ENCODE measurements around the gene SERPIND1.
"Not testable (repeated sequence)": the region's sequence is repeated elsewhere in the genome, so short reads cannot be mapped to it uniquely, and the experiment has no call there.

SERPIND1 gene

DNA sequence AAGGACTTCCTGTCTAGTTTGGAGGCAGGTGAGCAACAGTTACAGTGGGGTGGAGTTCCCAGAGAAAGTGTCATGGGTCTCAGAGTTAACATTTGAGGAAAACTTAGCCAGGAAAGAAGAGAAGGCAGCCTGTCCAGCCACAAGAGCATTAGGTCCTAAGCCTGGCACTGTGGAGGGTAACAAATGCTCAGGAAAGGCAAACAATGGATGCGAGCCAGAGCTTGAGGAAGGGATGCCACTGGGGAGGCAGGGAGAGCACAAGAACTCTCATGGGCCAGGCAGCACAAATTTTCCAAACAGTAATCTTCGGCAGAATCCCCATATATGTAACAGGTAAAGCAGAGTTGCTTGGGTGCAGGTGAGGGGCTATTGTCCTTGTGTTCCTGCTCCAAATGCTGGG is 8.0 kb upstream of the SERPIND1 start:
- TF ChIP-seq, protein P1, sequence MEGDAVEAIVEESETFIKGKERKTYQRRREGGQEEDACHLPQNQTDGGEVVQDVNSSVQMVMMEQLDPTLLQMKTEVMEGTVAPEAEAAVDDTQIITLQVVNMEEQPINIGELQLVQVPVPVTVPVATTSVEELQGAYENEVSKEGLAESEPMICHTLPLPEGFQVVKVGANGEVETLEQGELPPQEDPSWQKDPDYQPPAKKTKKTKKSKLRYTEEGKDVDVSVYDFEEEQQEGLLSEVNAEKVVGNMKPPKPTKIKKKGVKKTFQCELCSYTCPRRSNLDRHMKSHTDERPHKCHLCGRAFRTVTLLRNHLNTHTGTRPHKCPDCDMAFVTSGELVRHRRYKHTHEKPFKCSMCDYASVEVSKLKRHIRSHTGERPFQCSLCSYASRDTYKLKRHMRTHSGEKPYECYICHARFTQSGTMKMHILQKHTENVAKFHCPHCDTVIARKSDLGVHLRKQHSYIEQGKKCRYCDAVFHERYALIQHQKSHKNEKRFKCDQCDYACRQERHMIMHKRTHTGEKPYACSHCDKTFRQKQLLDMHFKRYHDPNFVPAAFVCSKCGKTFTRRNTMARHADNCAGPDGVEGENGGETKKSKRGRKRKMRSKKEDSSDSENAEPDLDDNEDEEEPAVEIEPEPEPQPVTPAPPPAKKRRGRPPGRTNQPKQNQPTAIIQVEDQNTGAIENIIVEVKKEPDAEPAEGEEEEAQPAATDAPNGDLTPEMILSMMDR (IDR thresholded peaks at IDR 0.05; ENCODE audit: low read depth, low read length), result no peak
- H3K4me3 ChIP-seq (replicated peaks in 1 of 2; ENCODE audit: low read depth in 2 of 2, low read length in 2 of 2), result no peak overlapping the region
- no peak for DNase-seq (ENCODE audit: low read depth in 2 of 2)

DNA sequence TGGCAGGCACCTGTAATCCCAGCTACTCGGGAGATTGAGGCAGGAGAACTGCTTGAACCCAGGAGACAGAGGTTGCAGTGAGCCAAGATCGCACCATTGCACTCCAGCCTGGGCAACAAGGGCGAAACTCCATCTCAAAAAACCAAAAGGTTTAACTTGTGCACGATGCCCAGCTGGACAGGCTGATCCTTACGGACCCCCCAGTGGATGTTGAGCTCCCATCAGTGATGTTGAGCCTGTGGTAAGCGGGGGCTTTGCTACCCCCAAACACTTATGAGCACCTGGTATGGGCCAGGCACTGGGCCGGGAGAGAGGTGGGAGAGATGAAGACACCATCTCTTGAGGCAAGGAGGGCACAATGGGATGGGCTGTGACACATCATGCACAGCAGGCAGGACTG is 7.4 kb upstream of the SERPIND1 start:
- TF ChIP-seq, protein P1 (IDR thresholded peaks at IDR 0.05; ENCODE audit: low read depth, low read length), result no peak
- no peak for DNase-seq (ENCODE audit: low read depth in 2 of 2)
- H3K4me3 ChIP-seq (replicated peaks in 1 of 2; ENCODE audit: low read depth in 2 of 2, low read length in 2 of 2), result no peak overlapping the region

DNA sequence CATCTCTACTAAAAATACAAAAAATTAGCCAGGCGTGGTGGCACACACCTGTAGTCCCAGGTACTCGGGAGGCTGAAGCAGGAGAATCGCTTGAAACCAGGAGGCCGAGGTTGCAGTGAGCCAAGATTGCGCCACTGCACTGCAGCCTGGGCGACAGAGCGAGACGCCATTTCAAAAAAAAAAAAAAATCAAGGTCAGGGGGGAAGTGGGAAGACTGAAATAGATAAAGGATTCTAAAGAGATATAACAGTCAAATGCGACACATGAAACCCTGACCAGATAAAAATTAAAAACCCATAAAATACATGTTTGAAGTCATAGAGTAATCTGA is 4.5 kb upstream of the SERPIND1 start:
- not testable (repeated sequence) for DNase-seq (ENCODE audit: low read depth in 2 of 2); H3K4me3 ChIP-seq (replicated peaks in 1 of 2; ENCODE audit: low read depth in 2 of 2, low read length in 2 of 2)

DNA sequence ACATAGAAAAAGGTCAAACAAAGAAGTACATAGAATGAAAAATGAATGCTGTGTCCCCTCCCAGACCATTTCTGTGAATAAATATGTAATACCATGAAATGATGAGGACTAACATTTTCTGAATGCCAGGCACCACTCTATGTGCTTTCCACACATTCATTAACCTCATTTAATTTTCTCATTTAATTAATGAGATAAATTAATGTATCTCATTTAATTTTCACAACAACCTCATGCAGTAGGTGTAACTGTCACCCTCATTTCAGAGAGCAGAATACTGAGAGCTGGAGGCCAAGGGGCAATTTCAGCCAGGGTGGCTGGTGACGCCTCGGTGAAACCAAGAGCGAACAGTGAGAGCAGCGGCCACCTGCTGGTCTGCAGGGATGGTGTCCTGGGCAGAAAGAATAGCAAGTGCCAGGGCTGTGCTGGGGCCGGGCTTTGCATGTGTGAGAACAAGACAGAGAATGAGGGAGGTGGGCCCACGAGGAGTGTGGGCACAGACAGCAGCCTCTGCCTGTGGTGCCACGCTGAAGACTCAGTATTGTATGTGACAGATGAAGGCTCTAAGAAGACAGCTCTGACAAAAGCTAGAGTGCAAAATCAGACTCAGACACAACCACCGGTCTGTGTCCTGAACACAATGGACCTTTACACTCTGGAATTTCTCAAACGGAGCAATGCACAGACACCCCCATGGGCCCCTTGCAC is 1.8 kb upstream of the SERPIND1 start:
- no peak for DNase-seq (ENCODE audit: low read depth in 2 of 2)
- TF ChIP-seq, protein P1 (IDR thresholded peaks at IDR 0.05; ENCODE audit: low read depth, low read length), result peak; percentile 13
- no peak overlapping the region for H3K4me3 ChIP-seq (replicated peaks in 1 of 2; ENCODE audit: low read depth in 2 of 2, low read length in 2 of 2)

DNA sequence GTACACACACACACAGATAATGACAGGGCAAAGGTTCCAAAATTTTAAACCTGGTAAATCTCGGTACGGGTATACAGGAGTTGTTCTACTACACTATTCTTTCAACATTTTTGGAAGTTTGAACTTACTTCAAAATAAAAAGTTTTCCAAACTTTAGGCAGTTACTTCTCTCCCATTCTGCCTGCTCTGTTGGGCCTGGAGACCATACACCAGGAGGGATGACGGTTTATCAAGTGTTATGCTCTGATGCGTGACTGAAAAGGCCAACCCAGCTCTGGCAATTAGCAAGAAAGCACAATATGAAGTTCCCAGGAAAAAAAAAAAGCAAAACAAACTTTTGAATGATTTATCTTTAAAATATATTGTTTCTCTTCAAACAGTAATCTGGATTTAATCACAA is 969 bp downstream of the SERPIND1 start:
- TF ChIP-seq, protein P1 (IDR thresholded peaks at IDR 0.05; ENCODE audit: low read depth, low read length), result no peak
- DNase-seq (ENCODE audit: low read depth in 2 of 2), result no peak
- no peak overlapping the region for H3K4me3 ChIP-seq (replicated peaks in 1 of 2; ENCODE audit: low read depth in 2 of 2, low read length in 2 of 2)

DNA sequence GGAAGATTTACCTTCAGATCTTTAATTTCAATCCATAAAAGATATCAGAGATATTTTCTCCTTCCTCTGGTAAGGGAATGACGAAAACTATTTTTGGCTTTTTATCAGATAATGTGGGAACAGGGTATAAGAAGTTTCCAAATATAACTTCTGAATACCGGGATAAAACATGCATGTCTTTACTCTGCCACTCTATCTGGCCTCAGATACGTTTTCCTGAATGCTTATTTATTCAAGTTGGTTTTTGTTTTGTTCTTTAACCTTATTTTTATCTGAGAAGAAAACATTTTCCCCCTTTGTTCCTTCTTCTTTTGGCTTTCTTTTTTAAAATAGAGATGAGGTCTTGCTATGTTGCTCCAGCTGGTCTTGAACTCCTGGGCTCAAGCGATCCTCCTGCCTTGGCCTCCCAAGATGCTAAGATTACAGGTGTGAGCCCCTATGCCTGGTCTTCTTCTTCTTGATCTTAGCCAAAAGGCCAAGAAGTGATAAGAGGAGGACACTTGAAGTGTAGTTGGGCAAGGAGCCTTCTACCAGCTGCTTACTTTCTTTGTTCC is 1.5 kb downstream of the SERPIND1 start:
- TF ChIP-seq, protein P1 (IDR thresholded peaks at IDR 0.05; ENCODE audit: low read depth, low read length), result no peak
- DNase-seq (ENCODE audit: low read depth in 2 of 2), result no peak
- no peak overlapping the region for H3K4me3 ChIP-seq (replicated peaks in 1 of 2; ENCODE audit: low read depth in 2 of 2, low read length in 2 of 2)

DNA sequence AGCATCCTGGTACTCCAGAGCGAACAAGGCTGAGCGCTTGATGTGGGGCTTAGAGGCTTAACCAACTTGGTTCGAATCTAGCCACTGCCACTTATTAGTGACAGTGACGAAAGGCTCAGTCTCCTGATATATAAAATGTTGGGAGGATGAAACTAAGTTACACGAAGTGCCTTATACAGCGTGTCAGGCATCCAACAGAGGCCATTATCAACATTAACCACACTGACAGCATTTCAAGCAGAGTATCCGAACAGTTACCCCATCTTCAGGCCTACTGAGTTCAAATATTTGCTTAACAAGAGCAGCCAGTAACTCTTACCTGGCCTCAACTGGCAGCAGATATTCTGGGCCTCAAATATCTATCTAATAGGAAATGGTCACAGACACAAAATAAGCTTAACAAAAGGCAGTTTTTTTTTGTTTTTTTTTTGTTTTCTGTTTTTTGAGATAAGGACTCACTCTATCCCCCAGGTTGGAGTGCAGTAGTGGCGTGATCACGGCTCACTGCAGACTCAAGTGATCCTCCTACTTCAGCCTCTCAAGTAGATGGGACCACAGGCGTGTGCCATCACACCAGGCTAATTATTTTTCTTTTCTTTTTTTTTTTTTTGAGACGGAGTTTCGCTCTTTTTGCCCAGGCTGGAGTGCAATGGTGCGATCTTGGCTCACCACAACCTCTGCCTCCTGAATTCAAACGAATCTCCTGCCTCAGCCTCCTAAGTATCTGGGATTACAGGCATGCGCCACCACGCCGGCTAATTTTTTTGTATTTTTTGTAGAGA is 2.9 kb downstream of the SERPIND1 start:
- no peak for DNase-seq (ENCODE audit: low read depth in 2 of 2)
- H3K4me3 ChIP-seq (replicated peaks in 1 of 2; ENCODE audit: low read depth in 2 of 2, low read length in 2 of 2), result no peak overlapping the region
- TF ChIP-seq, protein P1 (IDR thresholded peaks at IDR 0.05; ENCODE audit: low read depth, low read length), result no peak
